Panc1 (cell line): ENCODE measurements around the gene PTPRR. TPM values are rescaled to one million over a fixed set of nuclear protein-coding genes. Genes with fewer than 3 reads are reported as not detected.

ENCODE experiments used
- ATAC-seq: fragments of 200-7000 bp; cut with Tn5 transposase; 2 replicates; pipeline ENCODE4 v1.9.1; 2020; ENCODE audit warnings: mild to moderate bottlenecking, moderate library complexity
- BruUV-seq: library from RNA; stranded (reverse); fragments of 400-500 nt; replicated peaks from 2 replicates; lab custom pipeline; 2021; lab: Mats Ljungman, UMichigan
- CTCF ChIA-PET: fragments of 300-600 bp; sonication (Branson Sonifier 250); formaldehyde crosslinking; loops from one replicate; lab custom pipeline; 2022; ENCODE audit warnings: antibody characterized with exemption; lab: Charles Lee
- POLR2A ChIA-PET: fragments of 300-600 bp; sonication (Branson Sonifier 250); formaldehyde crosslinking; loops from one replicate; lab custom pipeline; 2022; ENCODE audit warnings: antibody characterized with exemption; lab: Charles Lee
- DNase-seq: peaks from one replicate; pipeline ENCODE4 v3.0.0-alpha.2; 2010; ENCODE audit warnings: low read depth, low spot score
- H3K27ac ChIP-seq: 2 replicates; pipeline ENCODE4 v1.5.1; 2011; ENCODE audit warnings: mild to moderate bottlenecking, low read length, inconsistent platforms
- H3K27me3 ChIP-seq: fragments of 200-500 bp; sonication (Bioruptor generic); 2 replicates; pipeline ENCODE4 v1.6.0; 2014; ENCODE audit warnings: low read length, inconsistent platforms; ENCODE audit not compliant: control insufficient read depth, insufficient read depth
- H3K36me3 ChIP-seq: fragments of 200-500 bp; sonication (Bioruptor generic); 2 replicates; pipeline ENCODE4 v1.5.1; 2014; ENCODE audit warnings: inconsistent platforms, mild to moderate bottlenecking, low read length, moderate library complexity; ENCODE audit not compliant: control insufficient read depth, insufficient read depth
- H3K4me1 ChIP-seq: 2 replicates; pipeline ENCODE4 v1.5.1; 2011; ENCODE audit warnings: inconsistent platforms, mild to moderate bottlenecking, low read length, moderate library complexity; ENCODE audit not compliant: control insufficient read depth, insufficient read depth
- H3K4me3 ChIP-seq, 2 experiments: 2 replicates each; pipeline ENCODE4 v1.5.1; 2011 to 2012; ENCODE audit warnings: low read depth in 2 of 2, low read length in 2 of 2, mild to moderate bottlenecking in 2 of 2, inconsistent platforms in 1 of 2, moderate library complexity in 1 of 2
- H3K9me3 ChIP-seq: fragments of 200-500 bp; sonication (Bioruptor generic); 2 replicates; pipeline ENCODE4 v1.5.1; 2014; ENCODE audit warnings: low read depth, mild to moderate bottlenecking, inconsistent platforms, low read length, moderate library complexity; ENCODE audit not compliant: control insufficient read depth, insufficient read depth
- CTCF ChIP-seq: fragments of 450-650 bp; IDR thresholded peaks from 2 replicates; pipeline ENCODE4 v1.5.1; 2017; ENCODE audit warnings: mild to moderate bottlenecking
- POLR2AphosphoS5 ChIP-seq: IDR thresholded peaks from 2 replicates; pipeline ENCODE4 v1.6.1; 2012; ENCODE audit warnings: mild to moderate bottlenecking, low read depth, low read length, moderate library complexity
- REST ChIP-seq, 2 experiments: IDR thresholded peaks; 2 replicates each; pipeline ENCODE4 v1.6.1; 2011 to 2012; ENCODE audit warnings: low read depth in 2 of 2, control low read depth in 1 of 2, low read length in 1 of 2, mild to moderate bottlenecking in 1 of 2, moderate library complexity in 1 of 2; ENCODE audit not compliant: insufficient read depth in 1 of 2
- SIN3A ChIP-seq: IDR thresholded peaks from 2 replicates; pipeline ENCODE4 v1.6.1; 2012; ENCODE audit warnings: low read depth, mild to moderate bottlenecking, low read length, moderate library complexity, borderline replicate concordance; ENCODE audit not compliant: insufficient read depth
- TCF7L2 ChIP-seq: IDR thresholded peaks from 2 replicates; pipeline ENCODE4 v1.6.1; 2011; ENCODE audit warnings: mild to moderate bottlenecking, low read depth, low read length, inconsistent platforms
- in situ Hi-C: cut with HindIII; loops from 2 replicates; pipeline ENCODE4 v1.10.0; 2016; ENCODE audit warnings: low sequenced_read_pairs, low pct_unique_long_range_greater_than_20kb
- intact Hi-C: fragments of 100-400 bp; cut with micrococcal nuclease; formaldehyde crosslinking; loops from one replicate; pipeline ENCODE4 v1.10.0; 2022; ENCODE audit not compliant: unreplicated experiment
- total RNA-seq: library from RNA; stranded (reverse); gene quantifications from one replicate; pipeline ENCODE4 v1.2.1, GENCODE V29; 2021; ENCODE audit not compliant: unreplicated experiment

The PTPRR gene
- total RNA-seq, 1 experiment from 2014 or later, result not detected

GRCh38 chr12:70643939-70644338, 276.6 kb downstream of the PTPRR start:
- Histone ChIP-seq H3K27ac (no peak overlapping the region), H3K4me3 (no peak overlapping the region), H3K36me3 (no peaks in the 10 kb centered on the region), H3K9me3 (no peaks in the 10 kb centered on the region), H3K4me1 (no peaks in the 10 kb centered on the region; the same call in 1 of the 2 replicates), H3K27me3 (no peaks in the 10 kb centered on the region)
- in situ Hi-C loops (no loop called here), intact Hi-C loops (no loop called here)
- no TSS peak for BruUV-seq
- CTCF ChIA-PET, result no interaction called here
- no peak for ATAC-seq
- no peak for DNase-seq
- POLR2A ChIA-PET, result no interaction called here
- TF ChIP-seq REST (IDR thresholded peaks at IDR 0.05; ENCODE audit: insufficient read depth in 1 of 2, low read depth in 2 of 2, low read length in 1 of 2) (no peak), TCF7L2 (no peak), POLR2AphosphoS5 (no peak), CTCF (no peak), SIN3A (no peak)

- Histone ChIP-seq H3K4me1 (no peaks in the 10 kb centered on the region; the same call in 1 of the 2 replicates), H3K27me3 (peaks cover 3% of the 10 kb centered on the region; the same call in 1 of the 2 replicates), H3K27ac (no peak overlapping the region), H3K4me3 (no peak overlapping the region), H3K9me3 (no peaks in the 10 kb centered on the region), H3K36me3 (no peaks in the 10 kb centered on the region)
- intact Hi-C loops (no loop called here), in situ Hi-C loops (no loop called here)
- BruUV-seq, result no TSS peak
- ChIA-PET POLR2A (no interaction called here), CTCF (no interaction called here)
- TF ChIP-seq TCF7L2, result no peak
- TF ChIP-seq SIN3A, result no peak
- no peak for TF ChIP-seq CTCF
- TF ChIP-seq REST (IDR thresholded peaks at IDR 0.05; ENCODE audit: insufficient read depth in 1 of 2, low read depth in 2 of 2, low read length in 1 of 2), result no peak
- no peak for TF ChIP-seq POLR2AphosphoS5
- DNase-seq, result no peak
- no peak for ATAC-seq
Observed at GRCh38 chr12:70641691-70642090, 278.8 kb downstream of the PTPRR start.
